Peyer's patch (tissue), 4 donors: ENCODE data around the gene SLC35B4. TPM values are rescaled to one million over a fixed set of nuclear protein-coding genes. Genes with fewer than 3 reads are reported as not detected.

Experiments
- DNase-seq, 3 donors: peaks; one replicate each; pipeline ENCODE4 v3.0.0-alpha.2; 2017 to 2019
- H3K27ac ChIP-seq, 4 donors: fragments of 200-600 bp; sonication (generic); one replicate each; pipeline ENCODE4 v1.5.1; 2016 to 2019
- H3K27me3 ChIP-seq, 2 donors: fragments of 200-600 bp; sonication (generic); one replicate each; pipeline ENCODE4 v1.5.1; 2019
- H3K36me3 ChIP-seq, 3 donors: fragments of 200-600 bp; sonication (generic); one replicate each; pipeline ENCODE4 v1.5.1; 2016 to 2019
- H3K4me1 ChIP-seq, 4 donors: fragments of 200-600 bp; sonication (generic); one replicate each; pipeline ENCODE4 v1.5.1; 2016 to 2019
- H3K4me3 ChIP-seq, 4 donors: fragments of 200-600 bp; sonication (generic); 1 replicate in 3 of 4; 2 replicates in 1 of 4; pipeline ENCODE4 v1.5.1; 2016 to 2019; ENCODE audit warnings: mild to moderate bottlenecking in 1 of 4
- H3K9me3 ChIP-seq, 4 donors: fragments of 200-600 bp; sonication (generic); one replicate each; pipeline ENCODE4 v1.5.1; 2016 to 2019; ENCODE audit warnings: mild to moderate bottlenecking in 1 of 4
- POLR2A ChIP-seq, 2 donors: fragments of 450-650 bp; IDR thresholded peaks; one replicate each; pipeline ENCODE4 v1.5.1; 2017; ENCODE audit warnings: antibody characterized with exemption in 2 of 2, mild to moderate bottlenecking in 2 of 2, moderate library complexity in 2 of 2
- total RNA-seq, 4 donors: library from RNA; depleted of rRNA; stranded (reverse); fragments of >200 nt; gene quantifications; one replicate each; pipeline ENCODE4 v1.1.0, GENCODE V29; 2016
- TF ChIP-seq, protein P1 (sequence below), 6 experiments: fragments of 450-650 bp in 4 of 6; fragments of 200-600 bp in 2 of 6; sonication (generic) in 1 of 6; IDR thresholded peaks; one replicate each; pipeline ENCODE4 v1.5.1; 2017 to 2019; ENCODE audit warnings: antibody characterized with exemption in 6 of 6, mild to moderate bottlenecking in 3 of 6, moderate library complexity in 1 of 6

The SLC35B4 gene, protein sequence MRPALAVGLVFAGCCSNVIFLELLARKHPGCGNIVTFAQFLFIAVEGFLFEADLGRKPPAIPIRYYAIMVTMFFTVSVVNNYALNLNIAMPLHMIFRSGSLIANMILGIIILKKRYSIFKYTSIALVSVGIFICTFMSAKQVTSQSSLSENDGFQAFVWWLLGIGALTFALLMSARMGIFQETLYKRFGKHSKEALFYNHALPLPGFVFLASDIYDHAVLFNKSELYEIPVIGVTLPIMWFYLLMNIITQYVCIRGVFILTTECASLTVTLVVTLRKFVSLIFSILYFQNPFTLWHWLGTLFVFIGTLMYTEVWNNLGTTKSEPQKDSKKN
- 10 to 100 TPM in 2 of 4 donors, 1 to 10 TPM in 2; 5.6 to 12.8 (median 9.6) TPM for total RNA-seq

DNA sequence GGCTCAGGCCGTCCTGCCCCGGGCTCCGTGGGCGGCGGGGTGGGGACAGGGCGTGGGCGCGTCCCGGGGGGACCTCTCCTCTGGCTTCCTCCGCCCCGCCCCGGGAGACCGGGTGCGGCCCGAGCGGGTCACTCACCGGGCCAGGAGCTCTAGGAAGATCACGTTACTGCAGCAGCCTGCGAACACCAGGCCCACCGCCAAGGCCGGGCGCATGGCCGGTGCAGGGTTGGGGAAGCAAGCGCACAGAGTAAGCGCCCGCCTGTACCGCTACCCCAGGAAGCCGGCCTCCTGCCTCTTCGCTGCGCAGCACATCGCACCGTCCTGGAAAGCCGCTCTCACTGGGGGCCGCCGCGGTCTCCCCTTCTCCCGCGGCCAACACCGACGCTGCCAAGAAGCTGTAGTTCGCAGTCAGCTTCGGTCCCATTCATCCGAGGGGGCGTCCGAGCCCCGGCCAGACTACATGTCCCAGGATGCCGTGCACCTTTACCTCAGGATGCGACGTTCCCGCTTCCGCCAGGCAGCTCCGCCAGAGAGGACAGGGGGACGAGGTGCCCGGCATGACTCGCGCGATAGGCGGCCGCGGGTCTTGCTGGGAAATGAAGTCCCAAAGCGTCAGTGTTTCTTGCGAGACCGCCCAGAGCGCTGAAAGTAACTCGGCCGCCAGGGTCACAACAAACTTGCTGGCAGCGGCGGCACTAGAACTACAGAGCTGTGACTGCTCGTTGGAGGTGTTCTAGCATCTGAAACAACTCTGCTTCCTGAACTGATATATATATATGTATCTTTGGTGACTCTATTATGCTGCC is at the start of gene SLC35B4:
TSS of gene SLC35B4 (minus strand) at position 392 of the 806 bp plus-strand sequence. CDS start at position 213, 179 bp downstream.
- Histone ChIP-seq H3K36me3 (no peaks in the 10 kb centered on the region), H3K27me3 (no peaks in the 10 kb centered on the region), H3K4me1 (peaks cover 0 to 6% (median 0%) of the 10 kb centered on the region in 4 donors), H3K4me3 (peak within 1 kb of the TSS; percentile 71 to 95 (median 82)), H3K9me3 (no peaks in the 10 kb centered on the region), H3K27ac (peak within 1 kb of the TSS; percentile 77 to 86 (median 84))
- peak; percentile 97 to 99 (median 97) for DNase-seq
- TF ChIP-seq, protein P1, sequence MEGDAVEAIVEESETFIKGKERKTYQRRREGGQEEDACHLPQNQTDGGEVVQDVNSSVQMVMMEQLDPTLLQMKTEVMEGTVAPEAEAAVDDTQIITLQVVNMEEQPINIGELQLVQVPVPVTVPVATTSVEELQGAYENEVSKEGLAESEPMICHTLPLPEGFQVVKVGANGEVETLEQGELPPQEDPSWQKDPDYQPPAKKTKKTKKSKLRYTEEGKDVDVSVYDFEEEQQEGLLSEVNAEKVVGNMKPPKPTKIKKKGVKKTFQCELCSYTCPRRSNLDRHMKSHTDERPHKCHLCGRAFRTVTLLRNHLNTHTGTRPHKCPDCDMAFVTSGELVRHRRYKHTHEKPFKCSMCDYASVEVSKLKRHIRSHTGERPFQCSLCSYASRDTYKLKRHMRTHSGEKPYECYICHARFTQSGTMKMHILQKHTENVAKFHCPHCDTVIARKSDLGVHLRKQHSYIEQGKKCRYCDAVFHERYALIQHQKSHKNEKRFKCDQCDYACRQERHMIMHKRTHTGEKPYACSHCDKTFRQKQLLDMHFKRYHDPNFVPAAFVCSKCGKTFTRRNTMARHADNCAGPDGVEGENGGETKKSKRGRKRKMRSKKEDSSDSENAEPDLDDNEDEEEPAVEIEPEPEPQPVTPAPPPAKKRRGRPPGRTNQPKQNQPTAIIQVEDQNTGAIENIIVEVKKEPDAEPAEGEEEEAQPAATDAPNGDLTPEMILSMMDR (IDR thresholded peaks at IDR 0.05), result peak in 3 of 6 experiments; percentile 44 to 53 (median 52)
- TF ChIP-seq POLR2A (IDR thresholded peaks at IDR 0.05), result peak in 1 of 2 donors; percentile 38

DNA sequence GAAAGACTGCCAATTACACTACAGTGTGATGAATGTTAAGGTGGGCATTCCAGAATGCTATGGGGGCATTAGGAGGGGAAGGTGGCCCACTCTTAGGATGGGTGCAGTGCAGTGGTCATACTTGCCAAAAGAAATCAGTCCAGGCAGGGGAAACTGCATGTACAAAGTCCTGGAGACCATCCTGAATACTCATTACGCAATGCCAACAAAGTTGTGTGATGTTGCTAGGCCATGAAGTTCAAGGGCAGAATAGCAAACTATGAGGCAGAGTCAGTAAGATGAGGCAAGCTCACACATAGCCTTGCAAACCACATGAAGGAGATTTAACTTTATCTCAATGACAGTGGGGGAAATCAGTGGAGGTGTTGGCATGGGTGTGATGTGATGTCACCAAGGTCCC is 49.8 kb upstream of the SLC35B4 start:
- Histone ChIP-seq H3K9me3 (no peaks in the 10 kb centered on the region), H3K4me1 (peaks cover 0 to 10% (median 0%) of the 10 kb centered on the region in 4 donors), H3K4me3 (no peak overlapping the region), H3K36me3 (no peaks in the 10 kb centered on the region), H3K27ac (peak overlapping the region in 2 of 4 donors; percentile 50 to 83), H3K27me3 (no peaks in the 10 kb centered on the region)
- no peak for DNase-seq
- TF ChIP-seq, protein P1 (IDR thresholded peaks at IDR 0.05), result no peak
- no peak for TF ChIP-seq POLR2A (IDR thresholded peaks at IDR 0.05)

DNA sequence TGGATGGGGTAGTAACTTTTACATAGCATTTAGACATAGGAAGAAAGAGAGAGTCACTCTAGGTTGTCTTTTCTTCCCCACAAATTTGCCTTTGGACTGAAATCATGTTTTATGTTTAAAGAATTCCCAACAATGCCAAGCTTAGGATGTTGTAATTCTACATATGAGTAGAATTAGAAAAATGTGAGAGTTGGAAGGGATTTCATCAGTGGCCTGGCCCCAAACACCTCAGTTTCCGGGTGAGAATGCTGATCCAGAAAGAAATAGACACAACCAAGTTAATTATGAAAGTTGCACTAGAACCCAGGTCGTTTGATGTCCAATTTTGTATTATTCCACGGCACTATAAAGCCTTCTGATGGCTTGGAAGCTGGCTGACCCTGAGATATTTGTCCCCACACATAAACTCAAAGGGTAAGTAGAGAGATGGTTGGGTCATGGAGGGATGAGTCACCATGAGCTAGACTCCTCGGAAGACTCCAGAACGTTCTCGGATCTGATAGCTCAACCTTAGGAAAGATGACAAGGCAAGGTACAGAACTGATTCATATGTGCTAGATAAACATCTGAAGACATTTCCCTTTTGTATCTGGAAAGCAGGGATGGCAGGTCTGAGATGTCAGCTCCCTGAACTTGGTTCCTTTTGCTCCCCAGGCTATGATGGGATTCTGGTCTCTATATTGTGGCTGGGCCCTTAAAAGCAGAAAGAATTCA is 48.8 kb upstream of the SLC35B4 start:
- peaks cover 0 to 10% (median 0%) of the 10 kb centered on the region in 4 donors for H3K4me1 ChIP-seq
- H3K36me3 ChIP-seq, result no peaks in the 10 kb centered on the region
- H3K27me3 ChIP-seq, result no peaks in the 10 kb centered on the region
- no peak overlapping the region for H3K4me3 ChIP-seq
- peak in 1 of 3 donors; percentile 72 for DNase-seq
- peak in 1 of 2 donors; percentile 40 for TF ChIP-seq POLR2A (IDR thresholded peaks at IDR 0.05)
- TF ChIP-seq, protein P1 (IDR thresholded peaks at IDR 0.05), result no peak
- H3K27ac ChIP-seq, result peak overlapping the region in 2 of 4 donors; percentile 50 to 83
- no peaks in the 10 kb centered on the region for H3K9me3 ChIP-seq

DNA sequence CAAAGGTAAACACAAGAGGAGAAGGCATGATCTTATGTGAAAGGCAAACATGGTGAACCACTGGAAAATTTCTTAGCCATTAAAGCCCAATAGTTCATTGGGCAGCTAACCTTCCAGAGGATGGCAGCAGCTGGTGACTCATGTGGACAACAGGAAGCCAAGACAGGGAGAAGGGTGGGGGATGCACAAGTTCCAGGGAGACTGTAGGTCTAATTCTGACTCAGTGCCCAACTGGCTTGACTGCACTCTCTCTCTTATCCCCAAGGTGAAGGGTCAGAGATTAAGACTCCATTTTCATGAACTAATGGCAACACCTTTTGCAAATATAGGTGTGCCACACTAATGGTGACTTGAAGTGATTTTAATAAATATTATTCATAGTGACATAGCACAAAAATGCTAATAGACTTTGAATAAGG is 47.9 kb upstream of the SLC35B4 start:
- TF ChIP-seq, protein P1 (IDR thresholded peaks at IDR 0.05), result peak in 1 of 6 experiments; percentile 13
- no peak for TF ChIP-seq POLR2A (IDR thresholded peaks at IDR 0.05)
- peak in 1 of 3 donors; percentile 80 for DNase-seq
- Histone ChIP-seq H3K36me3 (no peaks in the 10 kb centered on the region), H3K9me3 (no peaks in the 10 kb centered on the region), H3K27ac (peak overlapping the region in 2 of 4 donors; percentile 49 to 83), H3K4me3 (no peak overlapping the region), H3K27me3 (no peaks in the 10 kb centered on the region), H3K4me1 (peaks cover 0 to 7% (median 0%) of the 10 kb centered on the region in 4 donors)
